ENCODE measurements around the gene HLA-A. TPM values are rescaled to one million over a fixed set of nuclear protein-coding genes. Genes with fewer than 3 reads are reported as not detected.

Gene HLA-A
- total and polyA plus RNA-seq, 2 of the 13 experiments (the other 11 are each of a cell fraction or from before 2014, with no cell fraction given): 345 to 527 TPM

DNA sequence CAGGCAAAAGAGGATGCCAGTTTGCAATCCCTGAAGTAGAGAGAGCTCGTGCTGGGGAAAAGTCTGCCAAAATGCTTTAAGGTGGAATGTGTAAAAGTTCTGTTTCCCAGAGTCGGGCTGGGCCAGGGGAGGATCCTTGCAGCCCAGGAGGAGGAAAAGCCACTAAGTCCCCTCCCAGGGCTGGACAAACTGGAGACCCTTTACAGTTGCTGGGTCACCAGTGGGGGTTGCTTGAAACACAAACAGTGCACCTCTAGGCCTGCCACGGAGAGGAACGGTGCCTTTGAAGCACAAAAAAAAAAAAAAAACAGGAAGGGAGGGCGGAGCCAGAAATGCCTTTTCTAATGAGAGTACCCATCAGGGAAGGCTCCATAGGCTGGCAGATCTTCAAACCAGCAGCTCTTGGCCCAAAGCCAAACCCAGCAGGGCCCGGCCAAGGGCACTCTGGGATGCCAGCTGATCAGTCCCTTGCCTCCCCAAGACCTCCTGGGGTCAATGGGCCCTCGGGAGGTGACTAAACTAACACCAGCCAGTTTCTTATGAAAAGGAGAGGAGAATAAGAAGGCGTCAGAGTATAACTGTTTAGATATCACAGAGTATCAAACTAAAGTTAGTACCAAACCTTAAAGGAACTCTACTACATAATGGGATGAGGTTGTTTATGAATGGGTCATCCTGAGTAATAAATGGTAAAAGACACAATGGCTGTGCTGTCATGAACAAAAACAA, 23.7 kb downstream of the HLA-A start (continued):
- TF ChIP-seq, protein P1, sequence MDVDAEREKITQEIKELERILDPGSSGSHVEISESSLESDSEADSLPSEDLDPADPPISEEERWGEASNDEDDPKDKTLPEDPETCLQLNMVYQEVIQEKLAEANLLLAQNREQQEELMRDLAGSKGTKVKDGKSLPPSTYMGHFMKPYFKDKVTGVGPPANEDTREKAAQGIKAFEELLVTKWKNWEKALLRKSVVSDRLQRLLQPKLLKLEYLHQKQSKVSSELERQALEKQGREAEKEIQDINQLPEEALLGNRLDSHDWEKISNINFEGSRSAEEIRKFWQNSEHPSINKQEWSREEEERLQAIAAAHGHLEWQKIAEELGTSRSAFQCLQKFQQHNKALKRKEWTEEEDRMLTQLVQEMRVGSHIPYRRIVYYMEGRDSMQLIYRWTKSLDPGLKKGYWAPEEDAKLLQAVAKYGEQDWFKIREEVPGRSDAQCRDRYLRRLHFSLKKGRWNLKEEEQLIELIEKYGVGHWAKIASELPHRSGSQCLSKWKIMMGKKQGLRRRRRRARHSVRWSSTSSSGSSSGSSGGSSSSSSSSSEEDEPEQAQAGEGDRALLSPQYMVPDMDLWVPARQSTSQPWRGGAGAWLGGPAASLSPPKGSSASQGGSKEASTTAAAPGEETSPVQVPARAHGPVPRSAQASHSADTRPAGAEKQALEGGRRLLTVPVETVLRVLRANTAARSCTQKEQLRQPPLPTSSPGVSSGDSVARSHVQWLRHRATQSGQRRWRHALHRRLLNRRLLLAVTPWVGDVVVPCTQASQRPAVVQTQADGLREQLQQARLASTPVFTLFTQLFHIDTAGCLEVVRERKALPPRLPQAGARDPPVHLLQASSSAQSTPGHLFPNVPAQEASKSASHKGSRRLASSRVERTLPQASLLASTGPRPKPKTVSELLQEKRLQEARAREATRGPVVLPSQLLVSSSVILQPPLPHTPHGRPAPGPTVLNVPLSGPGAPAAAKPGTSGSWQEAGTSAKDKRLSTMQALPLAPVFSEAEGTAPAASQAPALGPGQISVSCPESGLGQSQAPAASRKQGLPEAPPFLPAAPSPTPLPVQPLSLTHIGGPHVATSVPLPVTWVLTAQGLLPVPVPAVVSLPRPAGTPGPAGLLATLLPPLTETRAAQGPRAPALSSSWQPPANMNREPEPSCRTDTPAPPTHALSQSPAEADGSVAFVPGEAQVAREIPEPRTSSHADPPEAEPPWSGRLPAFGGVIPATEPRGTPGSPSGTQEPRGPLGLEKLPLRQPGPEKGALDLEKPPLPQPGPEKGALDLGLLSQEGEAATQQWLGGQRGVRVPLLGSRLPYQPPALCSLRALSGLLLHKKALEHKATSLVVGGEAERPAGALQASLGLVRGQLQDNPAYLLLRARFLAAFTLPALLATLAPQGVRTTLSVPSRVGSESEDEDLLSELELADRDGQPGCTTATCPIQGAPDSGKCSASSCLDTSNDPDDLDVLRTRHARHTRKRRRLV (CRISPR knock-in tag; IDR thresholded peaks at IDR 0.05): no peak; the same call in 1 of the 2 replicates
- TF ChIP-seq, protein P2, sequence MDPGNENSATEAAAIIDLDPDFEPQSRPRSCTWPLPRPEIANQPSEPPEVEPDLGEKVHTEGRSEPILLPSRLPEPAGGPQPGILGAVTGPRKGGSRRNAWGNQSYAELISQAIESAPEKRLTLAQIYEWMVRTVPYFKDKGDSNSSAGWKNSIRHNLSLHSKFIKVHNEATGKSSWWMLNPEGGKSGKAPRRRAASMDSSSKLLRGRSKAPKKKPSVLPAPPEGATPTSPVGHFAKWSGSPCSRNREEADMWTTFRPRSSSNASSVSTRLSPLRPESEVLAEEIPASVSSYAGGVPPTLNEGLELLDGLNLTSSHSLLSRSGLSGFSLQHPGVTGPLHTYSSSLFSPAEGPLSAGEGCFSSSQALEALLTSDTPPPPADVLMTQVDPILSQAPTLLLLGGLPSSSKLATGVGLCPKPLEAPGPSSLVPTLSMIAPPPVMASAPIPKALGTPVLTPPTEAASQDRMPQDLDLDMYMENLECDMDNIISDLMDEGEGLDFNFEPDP (CRISPR knock-in tag; conservative IDR thresholded peaks at IDR 0.05): no peak
- TF ChIP-seq, protein P3, sequence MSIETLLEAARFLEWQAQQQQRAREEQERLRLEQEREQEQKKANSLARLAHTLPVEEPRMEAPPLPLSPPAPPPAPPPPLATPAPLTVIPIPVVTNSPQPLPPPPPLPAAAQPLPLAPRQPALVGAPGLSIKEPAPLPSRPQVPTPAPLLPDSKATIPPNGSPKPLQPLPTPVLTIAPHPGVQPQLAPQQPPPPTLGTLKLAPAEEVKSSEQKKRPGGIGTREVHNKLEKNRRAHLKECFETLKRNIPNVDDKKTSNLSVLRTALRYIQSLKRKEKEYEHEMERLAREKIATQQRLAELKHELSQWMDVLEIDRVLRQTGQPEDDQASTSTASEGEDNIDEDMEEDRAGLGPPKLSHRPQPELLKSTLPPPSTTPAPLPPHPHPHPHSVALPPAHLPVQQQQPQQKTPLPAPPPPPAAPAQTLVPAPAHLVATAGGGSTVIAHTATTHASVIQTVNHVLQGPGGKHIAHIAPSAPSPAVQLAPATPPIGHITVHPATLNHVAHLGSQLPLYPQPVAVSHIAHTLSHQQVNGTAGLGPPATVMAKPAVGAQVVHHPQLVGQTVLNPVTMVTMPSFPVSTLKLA (IDR thresholded peaks at IDR 0.05): no peak
- TF ChIP-seq ZNF792 (CRISPR knock-in tag; IDR thresholded peaks at IDR 0.05) (no peak; the same call in 1 of the 2 replicates), SETDB1 (CRISPR knock-in tag; IDR thresholded peaks at IDR 0.05; ENCODE audit: borderline replicate concordance) (no peak), ZNF510 (CRISPR knock-in tag; IDR thresholded peaks at IDR 0.05; ENCODE audit: low read depth) (no peak), HNRNPUL1 (IDR thresholded peaks at IDR 0.05; ENCODE audit: low read depth, low read length) (no peak), ZZZ3 (CRISPR knock-in tag; IDR thresholded peaks at IDR 0.05; ENCODE audit: borderline replicate concordance) (0 out of 2 replicates have a peak, but pooled peaks have one; percentile 35), ZNF768 (CRISPR knock-in tag; IDR thresholded peaks at IDR 0.05) (no peak)
- TF ChIP-seq, protein P4, sequence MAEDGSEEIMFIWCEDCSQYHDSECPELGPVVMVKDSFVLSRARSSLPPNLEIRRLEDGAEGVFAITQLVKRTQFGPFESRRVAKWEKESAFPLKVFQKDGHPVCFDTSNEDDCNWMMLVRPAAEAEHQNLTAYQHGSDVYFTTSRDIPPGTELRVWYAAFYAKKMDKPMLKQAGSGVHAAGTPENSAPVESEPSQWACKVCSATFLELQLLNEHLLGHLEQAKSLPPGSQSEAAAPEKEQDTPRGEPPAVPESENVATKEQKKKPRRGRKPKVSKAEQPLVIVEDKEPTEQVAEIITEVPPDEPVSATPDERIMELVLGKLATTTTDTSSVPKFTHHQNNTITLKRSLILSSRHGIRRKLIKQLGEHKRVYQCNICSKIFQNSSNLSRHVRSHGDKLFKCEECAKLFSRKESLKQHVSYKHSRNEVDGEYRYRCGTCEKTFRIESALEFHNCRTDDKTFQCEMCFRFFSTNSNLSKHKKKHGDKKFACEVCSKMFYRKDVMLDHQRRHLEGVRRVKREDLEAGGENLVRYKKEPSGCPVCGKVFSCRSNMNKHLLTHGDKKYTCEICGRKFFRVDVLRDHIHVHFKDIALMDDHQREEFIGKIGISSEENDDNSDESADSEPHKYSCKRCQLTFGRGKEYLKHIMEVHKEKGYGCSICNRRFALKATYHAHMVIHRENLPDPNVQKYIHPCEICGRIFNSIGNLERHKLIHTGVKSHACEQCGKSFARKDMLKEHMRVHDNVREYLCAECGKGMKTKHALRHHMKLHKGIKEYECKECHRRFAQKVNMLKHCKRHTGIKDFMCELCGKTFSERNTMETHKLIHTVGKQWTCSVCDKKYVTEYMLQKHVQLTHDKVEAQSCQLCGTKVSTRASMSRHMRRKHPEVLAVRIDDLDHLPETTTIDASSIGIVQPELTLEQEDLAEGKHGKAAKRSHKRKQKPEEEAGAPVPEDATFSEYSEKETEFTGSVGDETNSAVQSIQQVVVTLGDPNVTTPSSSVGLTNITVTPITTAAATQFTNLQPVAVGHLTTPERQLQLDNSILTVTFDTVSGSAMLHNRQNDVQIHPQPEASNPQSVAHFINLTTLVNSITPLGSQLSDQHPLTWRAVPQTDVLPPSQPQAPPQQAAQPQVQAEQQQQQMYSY (CRISPR knock-in tag; IDR thresholded peaks at IDR 0.05): peak; percentile 44; the same call in 1 of the 2 replicates
- TF ChIP-seq, protein P5, sequence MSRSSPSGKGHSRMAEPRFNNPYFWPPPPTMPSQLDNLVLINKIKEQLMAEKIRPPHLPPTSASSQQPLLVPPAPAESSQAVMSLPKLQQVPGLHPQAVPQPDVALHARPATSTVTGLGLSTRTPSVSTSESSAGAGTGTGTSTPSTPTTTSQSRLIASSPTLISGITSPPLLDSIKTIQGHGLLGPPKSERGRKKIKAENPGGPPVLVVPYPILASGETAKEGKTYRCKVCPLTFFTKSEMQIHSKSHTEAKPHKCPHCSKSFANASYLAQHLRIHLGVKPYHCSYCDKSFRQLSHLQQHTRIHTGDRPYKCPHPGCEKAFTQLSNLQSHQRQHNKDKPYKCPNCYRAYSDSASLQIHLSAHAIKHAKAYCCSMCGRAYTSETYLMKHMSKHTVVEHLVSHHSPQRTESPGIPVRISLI (CRISPR knock-in tag; IDR thresholded peaks at IDR 0.05; ENCODE audit: borderline replicate concordance): peak; percentile 98
- TF ChIP-seq, protein P6, sequence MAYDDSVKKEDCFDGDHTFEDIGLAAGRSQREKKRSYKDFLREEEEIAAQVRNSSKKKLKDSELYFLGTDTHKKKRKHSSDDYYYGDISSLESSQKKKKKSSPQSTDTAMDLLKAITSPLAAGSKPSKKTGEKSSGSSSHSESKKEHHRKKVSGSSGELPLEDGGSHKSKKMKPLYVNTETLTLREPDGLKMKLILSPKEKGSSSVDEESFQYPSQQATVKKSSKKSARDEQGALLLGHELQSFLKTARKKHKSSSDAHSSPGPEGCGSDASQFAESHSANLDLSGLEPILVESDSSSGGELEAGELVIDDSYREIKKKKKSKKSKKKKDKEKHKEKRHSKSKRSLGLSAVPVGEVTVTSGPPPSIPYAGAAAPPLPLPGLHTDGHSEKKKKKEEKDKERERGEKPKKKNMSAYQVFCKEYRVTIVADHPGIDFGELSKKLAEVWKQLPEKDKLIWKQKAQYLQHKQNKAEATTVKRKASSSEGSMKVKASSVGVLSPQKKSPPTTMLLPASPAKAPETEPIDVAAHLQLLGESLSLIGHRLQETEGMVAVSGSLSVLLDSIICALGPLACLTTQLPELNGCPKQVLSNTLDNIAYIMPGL (CRISPR knock-in tag; IDR thresholded peaks at IDR 0.05; ENCODE audit: borderline replicate concordance in 1 of 2, low read depth in 1 of 2): peak; percentile 65 to 80; a peak in 3 of 4 replicates

Measured in HepG2 (cell line).